ENCODE measurements around the gene ENTPD8.

Gene ENTPD8

DNA sequence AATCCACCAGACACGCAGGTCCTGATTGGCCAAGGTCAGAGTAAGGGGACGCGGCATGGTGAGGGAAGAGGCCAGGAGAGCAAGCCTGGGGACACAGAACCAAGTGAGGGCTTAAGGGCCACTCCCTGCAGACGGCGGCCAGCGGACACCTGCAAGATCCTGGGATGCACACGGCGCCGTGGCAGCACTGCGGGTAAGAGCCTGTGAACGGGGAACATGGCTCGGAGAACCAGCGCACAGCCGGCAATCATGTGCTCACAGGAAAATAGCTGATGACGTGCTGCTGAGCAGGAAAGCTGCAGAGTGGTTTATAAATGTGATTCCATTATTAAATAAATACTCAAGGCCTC is 45.0 kb upstream of the ENTPD8 start:
- DNase-seq (ENCODE audit: low spot score), result no peak
- H3K27ac ChIP-seq, result no peak overlapping the region
- H3K4me3 ChIP-seq, result no peak overlapping the region
- TF ChIP-seq, protein P1, sequence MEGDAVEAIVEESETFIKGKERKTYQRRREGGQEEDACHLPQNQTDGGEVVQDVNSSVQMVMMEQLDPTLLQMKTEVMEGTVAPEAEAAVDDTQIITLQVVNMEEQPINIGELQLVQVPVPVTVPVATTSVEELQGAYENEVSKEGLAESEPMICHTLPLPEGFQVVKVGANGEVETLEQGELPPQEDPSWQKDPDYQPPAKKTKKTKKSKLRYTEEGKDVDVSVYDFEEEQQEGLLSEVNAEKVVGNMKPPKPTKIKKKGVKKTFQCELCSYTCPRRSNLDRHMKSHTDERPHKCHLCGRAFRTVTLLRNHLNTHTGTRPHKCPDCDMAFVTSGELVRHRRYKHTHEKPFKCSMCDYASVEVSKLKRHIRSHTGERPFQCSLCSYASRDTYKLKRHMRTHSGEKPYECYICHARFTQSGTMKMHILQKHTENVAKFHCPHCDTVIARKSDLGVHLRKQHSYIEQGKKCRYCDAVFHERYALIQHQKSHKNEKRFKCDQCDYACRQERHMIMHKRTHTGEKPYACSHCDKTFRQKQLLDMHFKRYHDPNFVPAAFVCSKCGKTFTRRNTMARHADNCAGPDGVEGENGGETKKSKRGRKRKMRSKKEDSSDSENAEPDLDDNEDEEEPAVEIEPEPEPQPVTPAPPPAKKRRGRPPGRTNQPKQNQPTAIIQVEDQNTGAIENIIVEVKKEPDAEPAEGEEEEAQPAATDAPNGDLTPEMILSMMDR (IDR thresholded peaks at IDR 0.05), result no peak

DNA sequence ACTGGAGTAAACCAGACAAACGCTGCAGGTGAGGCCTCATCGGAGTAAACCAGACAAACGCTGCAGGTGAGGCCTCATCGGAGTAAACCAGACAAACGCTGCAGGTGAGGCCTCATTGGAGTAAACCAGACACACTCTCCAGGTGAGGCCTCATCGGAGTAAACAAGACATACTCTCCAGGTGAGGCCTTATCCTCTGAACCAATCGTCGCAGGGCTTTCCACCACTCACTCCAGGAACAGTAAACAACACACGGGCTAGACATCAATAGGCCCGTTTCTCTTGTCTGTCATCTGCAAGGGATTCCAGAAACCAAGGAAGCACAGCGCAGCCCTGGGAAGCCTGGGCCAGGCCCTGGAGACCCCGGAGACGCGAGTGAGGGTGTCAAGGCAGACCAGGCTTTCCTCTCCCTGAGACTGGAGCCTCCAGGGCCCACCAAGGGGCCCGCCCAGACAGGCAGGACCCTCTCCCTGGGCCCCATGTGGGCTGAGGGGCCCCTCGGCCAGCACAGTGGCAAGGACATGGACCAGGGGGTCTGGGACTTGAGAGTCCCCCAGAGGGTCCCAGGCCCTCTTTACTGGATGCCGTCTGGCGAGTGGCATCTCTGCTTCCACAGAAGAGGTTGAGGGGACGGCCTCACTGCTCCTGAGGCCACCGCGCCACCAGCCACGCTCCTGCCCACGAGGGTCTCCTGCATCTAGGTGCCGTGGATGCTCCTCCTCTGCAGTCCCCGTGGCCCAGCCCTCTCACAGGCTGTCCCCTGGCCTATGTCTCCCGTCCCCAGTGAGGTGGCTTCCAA is 44.4 kb upstream of the ENTPD8 start:
- TF ChIP-seq, protein P1 (IDR thresholded peaks at IDR 0.05), result no peak
- Histone ChIP-seq H3K4me3 (no peak overlapping the region), H3K27ac (no peak overlapping the region)
- DNase-seq (ENCODE audit: low spot score), result no peak

DNA sequence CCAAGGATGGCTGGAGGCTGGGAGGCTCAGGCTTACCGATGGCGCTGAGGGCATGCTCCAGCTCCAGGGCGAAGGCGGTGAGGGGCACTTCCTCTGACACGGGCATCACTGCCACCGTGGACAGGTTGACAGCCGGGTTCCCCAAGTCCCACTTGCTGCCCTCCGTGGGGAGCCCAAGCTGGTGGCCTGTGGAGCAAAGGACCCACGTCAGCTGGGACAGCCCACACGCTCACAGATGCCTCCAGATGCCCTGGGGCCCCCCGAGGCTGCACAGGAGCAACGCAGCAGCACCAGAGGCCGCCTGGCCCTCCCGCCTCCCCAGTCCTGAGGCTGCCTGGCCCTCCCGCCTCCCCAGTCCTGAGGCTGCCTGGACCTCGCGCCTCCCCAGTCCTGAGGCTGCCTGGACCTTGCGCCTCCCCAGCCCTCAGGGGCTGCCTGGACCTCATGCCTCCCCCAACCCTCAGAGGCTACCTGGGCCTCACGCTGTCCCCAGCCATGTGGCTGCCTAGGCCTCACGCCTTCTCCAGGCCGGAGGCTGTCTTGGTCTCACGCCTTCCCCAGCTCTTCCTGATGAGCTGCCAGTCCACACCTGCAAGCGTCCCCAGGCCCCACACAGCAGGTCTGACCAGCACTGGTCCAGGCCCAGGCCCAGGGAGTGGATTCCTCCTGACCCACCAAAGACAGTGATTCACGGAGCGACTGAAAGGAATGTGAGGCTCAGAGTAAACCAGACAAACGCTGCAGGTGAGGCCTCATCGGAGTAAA is 43.6 kb upstream of the ENTPD8 start:
- TF ChIP-seq, protein P1 (IDR thresholded peaks at IDR 0.05), result no peak

DNA sequence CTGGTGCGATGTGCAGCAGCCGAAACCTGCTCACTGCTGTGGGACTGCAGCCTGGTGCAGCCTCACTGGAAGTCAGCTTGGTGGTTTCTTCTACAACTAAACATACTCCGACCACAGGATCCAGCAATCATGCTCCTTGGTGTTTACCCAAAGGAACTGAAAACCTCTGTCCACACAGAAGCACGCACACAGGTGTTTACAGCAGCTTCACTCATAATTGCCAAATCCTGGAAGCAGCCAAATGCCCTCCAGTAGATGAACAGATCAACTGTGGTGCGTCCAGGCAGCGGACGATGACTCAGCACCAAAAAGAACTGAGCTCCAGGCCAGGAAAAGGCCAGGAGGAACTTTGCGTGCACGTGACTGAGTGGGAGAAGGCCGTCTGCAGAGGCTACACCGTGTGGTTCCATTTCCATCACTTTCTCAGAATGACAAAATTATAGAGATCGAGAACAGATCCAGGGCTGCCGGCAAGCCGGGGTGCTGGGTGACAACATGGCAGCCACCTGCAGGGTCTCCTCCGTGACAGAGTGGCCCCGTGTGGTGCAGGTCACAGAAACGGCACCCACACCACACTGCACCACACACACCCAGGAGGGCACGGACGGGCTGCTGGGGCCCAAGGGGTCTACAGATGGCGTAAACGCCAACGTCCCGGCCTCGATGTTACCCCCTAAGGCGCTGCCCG is 41.1 kb upstream of the ENTPD8 start:
- H3K4me3 ChIP-seq, result no peak overlapping the region
- DNase-seq (ENCODE audit: low spot score), result no peak
- TF ChIP-seq, protein P1 (IDR thresholded peaks at IDR 0.05), result no peak
- H3K27ac ChIP-seq, result no peak overlapping the region

More for the DNA sequence above, 43.6 kb upstream of the ENTPD8 start:
- Histone ChIP-seq H3K4me3 (no peak overlapping the region), H3K27ac (no peak overlapping the region)
- DNase-seq (ENCODE audit: low spot score), result no peak

DNA sequence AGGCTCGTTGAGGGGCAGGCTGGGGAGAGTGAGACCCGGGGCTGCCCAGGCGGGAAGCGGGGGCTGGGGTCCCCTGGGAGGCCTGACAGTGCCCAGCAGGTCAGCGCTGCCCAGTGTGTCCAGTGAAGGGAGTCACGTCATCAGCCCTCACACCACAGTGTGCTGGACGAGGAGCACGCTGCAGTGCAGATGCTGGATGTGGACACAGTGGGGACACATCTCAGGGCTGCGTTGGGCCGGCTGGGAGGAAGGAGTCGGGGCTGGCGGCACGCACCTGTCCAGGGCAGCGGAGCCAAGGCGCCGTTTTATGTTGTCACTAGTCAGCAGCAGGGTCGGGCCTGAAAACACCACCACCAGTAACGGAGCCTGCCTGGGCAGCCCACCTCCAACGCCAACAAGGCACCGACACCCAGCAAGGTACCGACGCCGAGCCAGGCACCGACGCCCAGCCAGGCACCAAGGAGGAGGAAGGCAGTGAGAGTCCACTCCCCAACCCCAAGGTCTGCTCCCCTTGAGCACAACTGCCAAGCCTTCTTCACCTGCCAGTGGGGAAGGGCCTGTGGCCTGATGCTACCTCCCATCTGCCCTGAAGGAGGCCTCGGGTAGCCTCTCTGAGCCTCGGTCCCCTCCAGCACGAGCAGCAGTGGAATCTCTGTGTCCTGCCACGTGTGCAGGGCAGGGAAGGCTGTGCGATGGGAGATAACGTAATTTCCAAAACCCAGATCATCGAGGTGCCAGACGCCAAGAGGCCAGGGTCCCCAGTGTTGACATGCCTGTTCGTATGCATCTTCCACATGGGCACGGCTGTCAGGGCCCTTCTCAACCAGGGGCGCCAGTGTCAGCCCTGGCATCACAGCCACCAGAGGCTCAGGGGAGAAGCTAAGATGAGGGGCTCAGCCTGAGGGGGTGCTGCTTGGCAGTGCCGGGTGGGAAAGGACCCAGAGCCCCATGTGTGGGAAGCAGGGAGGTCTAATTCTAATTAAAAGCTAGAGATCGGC is 39.8 kb upstream of the ENTPD8 start:
- no peak overlapping the region for H3K4me3 ChIP-seq
- DNase-seq (ENCODE audit: low spot score), result no peak
- TF ChIP-seq, protein P1 (IDR thresholded peaks at IDR 0.05), result no peak
- H3K27ac ChIP-seq, result no peak overlapping the region

All from coronary artery (tissue), 2 donors.